Stimulated activated CD8-positive, alpha-beta memory T cell treated with anti-CD3 and anti-CD28 coated beads, Interleukin-15, amount 100 ng/mL, for 48 hours (primary cell): ENCODE data around the gene RPL28.

Source experiments
- DNase-seq, 2 donors: peaks; one replicate each; pipeline ENCODE4 v3.0.0-alpha.2; 2020; ENCODE audit warnings: low read depth in 2 of 2

RPL28 gene

DNA sequence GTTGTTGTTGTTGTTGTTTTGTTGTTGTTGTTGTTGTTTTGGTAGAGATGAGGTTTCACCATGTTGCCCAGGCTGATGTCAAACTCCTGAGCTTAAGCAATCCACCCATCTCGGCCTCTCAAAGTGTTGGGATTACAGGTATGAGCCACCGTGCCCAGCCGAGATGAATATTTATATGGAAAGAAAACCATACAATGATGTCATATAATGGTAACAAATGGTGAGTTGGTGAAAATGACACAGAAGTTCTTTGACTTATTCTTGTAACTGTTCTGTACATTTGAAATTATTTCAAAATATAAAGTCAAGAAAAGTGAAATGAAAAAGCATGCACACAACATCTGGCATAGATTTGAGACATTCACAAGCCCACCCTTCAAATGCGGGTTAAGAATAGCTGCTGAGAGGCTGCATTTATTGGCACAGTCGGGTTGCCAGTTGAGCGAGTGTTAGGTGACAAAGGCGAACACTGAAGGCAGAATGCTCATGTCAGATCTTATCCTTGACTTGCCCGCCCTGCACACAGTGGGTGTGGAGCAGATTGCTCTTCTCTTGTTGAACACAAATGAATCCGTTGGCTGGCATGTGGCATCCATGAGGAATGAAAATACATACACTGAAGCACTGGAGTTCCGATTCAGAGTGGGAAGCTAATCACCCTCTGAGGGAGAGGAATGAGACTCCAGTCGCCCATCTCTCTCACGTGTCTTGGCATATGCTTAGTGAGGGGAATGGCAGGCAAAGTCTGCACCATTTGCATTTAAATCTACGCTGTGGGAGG, 37.7 kb downstream of the RPL28 start:
- DNase-seq: no peak

DNA sequence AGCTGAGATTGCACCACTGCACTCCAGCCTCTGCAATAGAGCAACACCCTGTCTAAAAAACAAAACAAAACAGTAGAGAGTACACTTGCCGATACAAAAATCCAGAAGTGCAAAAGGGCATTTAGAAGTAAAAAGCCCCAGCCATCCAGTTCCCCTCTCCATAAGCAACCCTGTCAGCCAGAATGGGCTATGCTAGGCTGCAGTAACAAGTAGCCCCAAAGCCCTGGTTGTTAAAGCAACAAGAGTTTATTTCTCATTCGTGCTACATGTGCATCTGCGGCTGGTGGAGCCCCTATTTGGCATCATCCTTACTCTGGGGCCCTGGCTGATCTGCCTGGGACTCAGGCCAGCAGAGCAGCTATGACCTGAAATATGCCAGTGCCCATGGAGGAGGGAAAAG, 38.8 kb downstream of the RPL28 start:
- no peak for DNase-seq

DNA sequence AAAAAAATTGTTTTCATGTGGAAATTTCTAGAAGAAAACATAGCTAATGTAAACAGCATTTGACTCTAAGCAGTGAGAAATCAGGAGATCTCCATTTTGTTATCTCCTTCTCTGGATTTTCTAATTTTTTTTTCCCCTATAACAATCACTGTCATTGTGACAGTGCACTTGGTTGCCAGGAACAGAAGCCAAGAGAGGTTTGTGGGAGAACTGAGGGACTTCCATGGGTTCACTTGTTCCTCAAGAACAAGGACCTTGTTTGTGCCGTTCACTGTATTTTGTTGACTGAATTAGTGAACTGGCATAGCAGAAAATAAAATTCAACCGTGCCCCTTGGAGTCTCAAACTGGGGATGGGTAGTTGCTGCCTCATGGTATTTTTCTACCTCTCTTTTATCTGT, 40.3 kb downstream of the RPL28 start:
- no peak for DNase-seq

DNA sequence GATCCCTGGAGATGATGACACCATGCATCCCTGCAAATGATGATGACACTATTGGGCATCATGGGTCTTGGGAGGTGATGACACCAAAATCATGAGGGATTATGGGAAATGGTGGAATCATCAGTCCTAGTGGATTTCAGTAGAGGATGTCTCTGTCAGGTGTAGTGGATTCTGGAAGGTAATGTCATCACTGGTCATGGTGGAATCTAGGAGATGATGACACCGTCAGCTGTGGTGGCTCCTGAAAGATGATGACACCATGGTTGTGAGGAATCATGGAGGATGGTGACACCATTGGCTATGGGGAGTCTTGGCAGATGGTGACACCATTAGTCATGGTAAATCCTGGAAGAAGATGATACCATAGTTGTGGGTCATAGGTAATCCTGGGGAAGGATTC, 45.5 kb downstream of the RPL28 start:
- DNase-seq: no peak

DNA sequence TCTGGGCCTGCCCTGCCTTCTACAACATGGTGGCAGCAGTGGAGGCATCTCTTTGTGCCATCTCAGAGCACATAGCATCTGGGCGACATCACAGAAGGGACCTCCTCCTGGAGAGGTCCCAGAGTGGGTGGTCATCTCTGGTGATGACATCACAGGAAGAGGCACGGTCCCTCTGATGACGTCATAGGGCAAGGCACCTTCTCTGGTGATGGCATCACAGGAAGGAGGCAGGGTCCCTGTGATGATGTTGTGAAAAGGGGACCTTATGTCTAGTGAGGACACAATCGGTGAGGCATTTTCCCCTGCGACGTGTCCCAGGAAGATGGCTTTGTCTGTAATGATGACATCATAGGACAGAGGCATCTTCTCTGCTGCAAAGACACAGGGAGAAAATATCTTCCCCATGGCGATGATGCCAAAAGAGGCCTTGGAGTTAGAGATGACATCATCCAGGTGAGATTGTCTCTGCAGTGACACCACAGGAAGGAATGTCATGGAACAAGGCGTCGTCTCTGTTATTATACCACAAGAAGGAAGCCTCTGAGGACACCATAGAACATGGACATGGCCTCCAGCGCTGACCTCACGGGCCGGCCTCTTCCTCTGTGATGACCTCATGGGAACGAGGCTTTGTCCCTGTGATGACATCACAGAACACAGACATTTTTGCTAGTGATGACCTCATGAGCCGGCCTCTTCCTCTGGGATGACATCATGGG, 46.7 kb downstream of the RPL28 start:
- no peak for DNase-seq

DNA sequence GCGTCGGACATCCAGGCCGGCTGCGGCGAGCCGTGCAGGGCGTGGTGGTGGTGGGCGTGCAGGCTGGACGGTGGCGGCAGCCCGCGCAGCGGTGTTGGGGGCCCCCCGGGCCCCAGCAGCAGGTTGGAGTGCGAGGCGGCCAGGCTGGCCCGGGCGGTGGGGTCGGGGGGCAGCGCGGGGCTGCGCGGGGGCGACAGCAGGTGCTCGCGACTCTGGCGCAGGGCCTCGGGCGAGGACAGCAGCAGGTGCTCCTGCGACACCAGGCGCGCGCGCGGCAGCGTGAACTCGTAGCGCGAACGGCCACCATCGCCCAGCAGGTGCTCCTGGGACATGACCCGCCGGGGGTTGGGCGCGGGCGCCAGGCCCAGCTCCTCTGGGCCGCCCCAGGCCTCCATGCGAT, 47.6 kb downstream of the RPL28 start:
- DNase-seq: no peak

DNA sequence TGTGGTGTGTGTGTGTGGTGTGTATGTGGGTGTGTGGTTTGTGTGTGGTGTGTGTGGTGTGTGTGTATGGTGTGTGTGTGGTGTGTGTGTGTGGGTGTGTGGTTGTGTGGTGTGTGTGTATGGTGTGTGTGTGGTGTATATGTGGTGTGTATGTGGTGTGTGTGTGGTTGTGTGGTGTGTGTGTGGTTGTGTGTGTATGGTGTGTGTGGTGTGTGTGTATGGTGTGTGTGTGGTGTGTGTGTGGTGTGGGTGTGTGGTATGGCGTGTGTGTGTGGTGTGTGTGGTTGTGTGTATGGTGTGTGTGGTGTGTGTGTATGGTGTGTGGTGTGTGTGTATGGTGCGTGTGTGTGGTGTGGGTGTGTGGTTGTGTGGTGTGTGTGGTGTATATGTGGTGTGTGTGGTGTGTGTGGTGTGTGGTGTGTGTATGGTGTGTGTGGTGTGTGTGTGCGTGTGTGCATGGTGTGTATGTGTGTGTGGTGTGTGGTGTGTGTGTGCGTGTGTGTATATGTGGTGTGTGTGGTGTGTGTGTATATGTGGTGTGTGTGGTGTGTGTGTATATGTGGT, 48.7 kb downstream of the RPL28 start:
- DNase-seq: no peak

DNA sequence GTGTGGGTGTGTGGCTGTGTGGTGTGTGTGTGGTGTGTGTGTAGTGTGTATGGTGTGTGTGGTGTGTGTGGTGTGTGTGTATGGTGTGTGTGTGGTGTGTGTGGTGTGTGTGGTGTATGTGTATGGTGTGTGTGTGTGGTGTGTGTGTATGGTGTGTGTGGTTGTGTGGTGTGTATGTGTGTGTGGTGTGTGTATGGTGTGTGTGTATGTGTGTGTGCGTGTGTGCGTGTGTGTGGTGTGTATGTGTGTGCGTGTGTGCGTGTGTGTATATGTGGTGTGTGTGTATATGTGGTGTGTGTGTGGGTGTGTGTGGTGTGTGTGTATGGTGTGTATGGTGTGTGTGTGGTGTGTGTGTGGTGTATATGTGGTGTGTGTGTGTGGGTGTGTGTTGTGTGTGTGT, 49.3 kb downstream of the RPL28 start:
- no peak for DNase-seq

DNA sequence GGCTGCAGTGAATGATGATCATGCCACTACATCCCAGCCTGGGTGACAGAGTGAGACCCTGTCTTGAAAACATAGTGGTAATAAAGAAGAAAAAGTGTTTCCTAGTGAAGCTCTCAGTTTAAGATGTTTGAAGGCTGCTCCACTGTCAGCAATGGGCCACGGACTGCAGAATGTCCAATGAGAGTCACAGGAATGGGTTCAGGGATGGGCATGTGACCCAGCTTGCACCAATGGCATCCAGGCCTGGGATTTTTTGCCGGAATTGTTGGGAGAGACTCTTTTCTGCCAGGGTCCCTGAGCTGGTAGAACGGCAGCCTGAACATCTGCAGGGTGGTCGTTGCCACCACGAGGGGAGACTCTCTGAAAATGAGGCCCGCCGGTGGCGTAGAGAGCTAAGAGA, 51.1 kb downstream of the RPL28 start:
- no peak for DNase-seq

DNA sequence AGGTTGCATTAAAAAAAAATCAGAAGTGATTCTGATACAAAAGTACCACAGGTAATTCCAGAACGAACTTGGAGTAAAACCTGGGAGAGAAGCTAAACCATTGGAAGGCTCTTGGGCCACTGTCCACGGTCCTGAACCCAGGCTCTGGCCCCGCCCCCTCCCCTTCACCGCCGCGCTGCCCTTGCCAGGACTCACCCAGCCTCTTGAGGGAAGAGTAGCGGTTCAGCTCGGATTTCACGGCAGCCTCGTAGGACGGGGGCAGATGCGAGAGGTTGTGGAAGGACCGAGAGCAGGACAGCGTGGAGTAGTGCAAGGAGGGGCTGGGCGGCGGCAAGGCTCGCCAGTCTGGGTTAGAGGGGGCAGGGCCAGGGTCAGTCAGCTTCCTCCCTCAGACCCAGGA, 51.7 kb downstream of the RPL28 start:
- no peak for DNase-seq

DNA sequence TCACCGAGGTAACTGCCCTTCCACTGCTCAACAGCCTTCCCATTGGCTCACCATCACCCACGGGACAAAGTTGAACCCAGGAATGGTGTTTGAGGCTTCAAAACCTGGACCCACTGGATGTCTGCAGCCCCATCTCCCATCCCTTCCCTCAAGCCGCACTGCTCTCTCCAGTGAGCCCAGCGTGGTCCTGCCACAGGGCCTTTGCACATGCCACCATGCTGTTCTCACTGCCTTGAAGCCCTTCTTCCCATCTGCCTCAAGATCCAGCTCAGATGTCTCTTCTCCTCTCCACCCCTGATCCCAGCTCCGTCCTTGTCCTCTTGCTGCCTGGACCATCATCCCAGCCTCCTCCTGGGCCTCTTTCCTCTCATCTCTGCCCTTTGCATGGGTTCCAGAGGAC, 53.3 kb downstream of the RPL28 start:
- DNase-seq: no peak

DNA sequence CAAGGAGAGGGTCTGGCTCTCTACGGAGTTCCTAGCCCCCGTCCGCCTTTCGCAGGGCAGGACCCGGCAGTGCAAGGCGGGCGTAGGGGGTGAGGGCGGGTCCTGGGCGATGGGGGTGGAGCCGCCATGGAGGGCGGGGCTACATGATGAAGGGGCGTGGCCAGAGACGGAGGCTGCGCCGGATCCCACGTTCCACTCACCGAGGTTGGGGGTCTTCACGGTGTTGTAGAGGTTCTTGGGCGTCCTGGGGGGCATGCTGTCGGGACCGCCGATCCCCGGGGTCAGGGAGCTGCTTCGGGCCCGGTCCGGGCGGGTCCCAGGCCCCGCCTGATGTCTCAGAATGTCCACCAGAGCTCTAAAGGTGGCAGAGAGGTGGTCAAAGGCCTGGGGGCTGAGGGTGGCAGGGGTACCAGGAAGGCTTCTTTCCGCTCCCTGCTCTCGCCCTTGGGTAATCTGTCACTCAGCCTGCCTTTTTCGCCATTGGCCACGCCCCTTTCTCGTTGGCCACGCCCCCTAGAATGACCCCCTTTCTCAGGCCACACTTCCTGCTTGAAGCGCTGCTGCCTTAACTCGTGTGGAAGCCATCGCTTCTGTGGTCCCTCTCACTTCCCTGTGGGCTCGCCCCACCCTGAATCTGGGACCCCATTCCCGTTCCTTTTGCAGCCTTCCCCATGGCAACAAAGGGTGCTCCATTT, 54.8 kb downstream of the RPL28 start:
- no peak for DNase-seq

DNA sequence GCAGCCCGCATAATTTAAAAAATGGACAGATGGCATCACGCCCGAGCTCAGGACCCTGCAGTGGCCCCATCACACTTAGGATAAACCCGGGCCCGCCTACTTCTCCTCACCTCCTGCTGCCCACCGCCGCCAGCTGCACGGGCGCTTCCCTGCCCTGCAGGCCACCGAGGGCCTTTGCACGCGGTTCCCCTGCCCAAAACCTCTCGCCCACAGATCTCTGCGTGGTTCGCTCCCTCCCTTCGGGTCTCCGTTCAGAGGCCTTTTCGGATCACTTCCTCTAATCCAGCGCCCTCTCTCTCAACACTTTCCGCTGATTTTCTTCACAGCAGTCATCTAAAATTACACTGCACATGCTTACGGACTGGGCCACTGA, 55.6 kb downstream of the RPL28 start:
- no peak for DNase-seq

DNA sequence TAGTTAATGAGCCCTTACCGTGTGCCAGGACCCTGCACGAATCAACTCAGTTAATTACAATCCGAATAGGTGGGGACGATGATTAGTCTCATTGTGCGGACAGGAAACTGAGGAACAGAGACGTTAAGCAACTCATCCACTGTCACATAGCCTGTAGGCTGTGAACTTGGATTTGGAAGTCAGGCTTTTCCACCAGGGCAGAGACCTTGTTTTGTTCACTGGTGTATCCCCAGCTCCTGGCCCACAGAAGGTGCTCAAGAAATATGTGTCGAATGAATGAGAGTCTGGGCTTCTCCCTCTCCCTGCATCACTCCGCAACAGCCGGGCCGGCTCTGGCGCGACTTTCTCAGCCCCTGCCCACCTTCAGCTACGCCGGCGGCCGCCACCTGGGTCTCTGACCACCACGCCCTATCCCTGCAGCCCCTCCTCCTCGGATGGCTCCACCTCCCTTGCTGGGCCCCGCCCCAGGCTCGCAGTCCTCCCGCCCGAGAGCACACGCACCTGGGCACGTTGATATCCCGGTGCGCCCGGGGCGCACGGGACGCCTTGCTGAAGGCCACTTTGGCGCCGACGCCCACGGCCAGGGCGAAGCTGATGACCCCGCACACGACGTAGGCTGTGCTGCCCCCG, 56.1 kb downstream of the RPL28 start:
- DNase-seq: no peak

DNA sequence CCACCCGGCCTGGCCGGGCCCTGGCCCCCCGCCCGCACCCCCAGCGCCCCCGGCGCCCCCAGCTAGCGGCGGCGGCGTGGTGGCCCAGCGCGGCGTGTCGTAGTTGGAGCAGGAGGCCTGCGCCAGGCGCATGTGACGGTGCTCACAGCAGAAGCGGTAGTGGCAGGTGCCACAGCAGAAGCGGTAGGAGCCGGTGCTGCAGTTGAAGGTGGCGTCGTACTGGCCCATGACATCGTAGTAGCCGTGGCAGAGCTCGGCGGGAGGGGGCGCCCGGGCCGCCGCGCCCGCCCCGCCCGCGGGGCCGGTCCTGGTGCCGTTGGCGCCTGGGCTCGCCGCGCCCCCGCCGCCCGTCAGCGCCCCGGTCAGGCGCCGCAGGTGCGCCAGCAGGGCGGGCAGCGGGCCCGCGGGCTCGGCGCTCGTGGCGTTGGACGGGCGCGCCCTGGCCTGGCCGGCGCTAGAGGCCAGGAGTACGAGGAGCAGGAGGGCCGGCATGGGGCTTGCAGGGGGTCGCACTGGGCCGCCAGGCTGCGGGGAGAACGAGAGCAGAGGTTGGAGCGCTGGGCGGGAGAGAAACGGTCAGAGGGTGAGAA, 56.7 kb downstream of the RPL28 start:
- DNase-seq: no peak

DNA sequence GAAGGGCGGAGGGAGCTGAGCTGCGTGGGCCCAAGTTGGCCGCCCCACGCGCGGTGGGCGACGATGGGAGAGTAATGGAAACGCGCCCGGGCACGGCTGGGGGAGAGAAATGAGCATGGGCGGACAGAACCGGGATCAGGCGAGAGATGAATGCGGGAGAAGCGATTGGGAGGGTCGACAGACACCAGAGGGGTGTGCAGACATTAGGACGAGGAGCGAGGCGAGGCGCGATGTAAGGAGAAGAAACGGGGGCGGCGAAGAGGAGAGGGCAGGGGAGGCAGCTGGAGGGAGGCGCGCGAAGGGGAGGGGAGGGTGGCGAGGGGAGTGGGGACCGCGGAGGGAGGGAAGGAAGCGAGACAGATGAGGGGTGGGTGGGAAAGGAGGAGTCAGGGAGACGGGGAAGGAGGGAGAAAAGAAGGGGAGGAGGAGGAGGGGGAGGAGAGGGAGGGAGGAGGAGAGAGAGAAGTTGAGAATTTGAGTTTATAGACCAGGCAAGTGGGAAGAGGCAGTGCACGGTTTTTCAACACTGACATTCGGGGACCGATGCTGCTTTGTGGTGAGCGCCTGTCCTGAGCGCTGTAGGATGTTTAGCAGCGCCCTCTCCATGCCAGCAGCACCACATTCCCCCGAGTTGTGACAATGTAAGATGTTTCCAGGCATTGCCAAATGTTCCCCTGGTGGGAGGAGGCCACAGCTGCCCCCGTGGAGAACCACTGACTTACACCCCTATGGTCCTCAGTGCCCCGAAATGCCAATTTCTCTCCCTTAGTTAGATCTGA, 57.5 kb downstream of the RPL28 start, which contains the start of gene SHISA7:
TSS of gene SHISA7 (minus strand) at position 256 of the 779 bp plus-strand sequence. CDS start 437 bp downstream, outside the sequence.
- DNase-seq: no peak

DNA sequence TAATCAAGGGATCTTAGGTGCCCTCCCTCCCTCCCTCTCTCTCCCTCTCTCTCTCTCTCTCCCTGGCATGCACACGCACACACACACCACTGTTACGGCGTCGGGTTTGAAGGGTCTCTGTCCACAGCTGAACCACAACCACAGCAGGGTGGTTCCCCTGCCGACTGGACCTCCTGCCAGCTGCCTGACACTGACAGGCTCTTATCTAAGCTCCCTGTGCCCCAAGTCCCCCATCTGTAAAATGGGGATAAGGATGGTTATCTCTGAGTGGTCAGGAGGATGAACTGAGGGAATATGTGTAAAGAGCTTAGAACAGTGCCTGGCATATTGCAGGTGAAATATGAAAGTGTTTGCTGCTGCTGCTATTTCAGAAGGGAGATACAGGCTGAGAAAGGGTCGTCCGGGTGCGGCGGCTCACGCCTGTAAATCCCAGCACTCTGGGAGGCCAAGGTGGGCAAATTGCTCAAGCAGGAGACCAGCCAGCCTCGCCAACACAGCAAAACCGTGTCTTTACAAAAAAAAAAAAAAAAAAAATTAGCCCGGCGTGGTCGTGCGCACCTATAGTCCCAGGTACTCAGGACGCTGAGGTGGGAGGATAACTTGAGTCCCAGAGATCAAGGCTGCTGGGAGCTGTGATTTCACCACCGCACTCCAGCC, 58.2 kb downstream of the RPL28 start:
- DNase-seq: no peak

DNA sequence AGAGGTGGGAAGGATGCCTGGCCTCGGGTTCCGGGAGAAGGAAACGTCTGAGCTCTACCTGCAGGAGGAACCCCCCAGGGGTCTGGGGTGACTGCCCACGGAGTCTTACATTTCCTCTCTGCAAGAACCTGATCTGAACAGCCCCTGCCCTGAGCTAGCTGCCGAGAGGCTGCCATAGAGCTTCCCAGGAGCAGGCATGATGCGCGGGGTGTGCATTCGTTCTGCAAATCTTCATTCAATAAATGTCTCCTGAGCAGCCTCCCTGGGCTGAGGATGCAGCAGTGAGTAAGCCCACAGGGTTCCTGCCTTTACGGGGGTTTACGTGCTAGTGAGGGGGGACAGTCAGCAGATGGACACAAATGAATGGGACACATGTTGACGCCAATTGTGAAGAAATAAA, 58.9 kb downstream of the RPL28 start:
- DNase-seq: no peak

DNA sequence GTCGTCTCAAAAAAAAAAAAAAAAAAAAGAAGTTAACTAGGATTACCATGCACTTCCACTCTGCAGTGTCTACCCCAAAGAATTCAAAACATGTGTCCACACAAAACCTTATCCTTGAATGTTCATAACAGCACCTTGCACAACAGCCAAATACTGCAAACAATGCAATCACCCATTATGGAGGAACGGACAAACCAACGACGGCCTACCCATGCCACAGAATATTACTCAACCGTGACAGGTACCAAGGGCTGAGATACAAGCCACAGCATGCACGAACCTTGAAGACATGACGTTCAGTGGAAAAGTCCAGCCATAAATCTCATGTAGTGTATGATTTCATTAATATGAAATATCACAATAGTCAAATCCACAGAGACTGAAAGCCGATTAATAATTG, 60.3 kb downstream of the RPL28 start:
- DNase-seq: no peak

DNA sequence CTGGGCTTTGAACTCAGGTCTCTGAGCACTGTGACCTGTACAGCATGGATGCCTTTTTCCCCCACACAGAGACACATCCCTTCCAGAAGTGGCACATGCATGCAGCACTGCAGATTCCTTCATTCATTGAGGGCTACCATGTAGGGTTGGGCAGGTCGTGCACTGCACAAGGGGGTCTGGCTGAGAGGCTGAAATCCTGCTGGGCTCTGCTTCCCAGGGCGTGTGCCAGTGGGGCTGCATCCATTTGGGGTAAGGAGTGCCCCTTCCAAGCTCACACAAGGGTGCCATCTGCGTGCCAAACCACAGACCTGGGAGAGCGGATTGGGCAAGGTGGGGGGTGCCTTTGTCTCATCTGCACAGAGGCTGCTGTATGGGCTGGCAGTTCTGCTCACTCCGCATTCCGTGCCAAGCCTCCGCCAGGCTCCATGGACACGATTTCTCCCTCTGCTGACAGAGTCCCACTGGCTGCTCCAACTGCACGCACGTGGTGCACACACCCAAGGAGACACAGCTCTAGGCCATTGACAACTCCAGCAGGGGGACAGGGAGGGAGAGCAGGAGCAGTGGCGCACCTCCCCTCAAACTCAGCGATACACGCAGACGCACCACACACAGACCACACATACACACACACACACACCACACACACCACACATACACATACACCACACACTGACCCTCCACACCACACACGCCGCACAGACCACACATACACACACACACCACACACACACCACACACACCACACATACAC, 61.9 kb downstream of the RPL28 start:
- no peak for DNase-seq
